Thoracic aorta (tissue), 2 donors: Measurements from ENCODE around the gene ZFYVE16. TPM values are rescaled to one million over a fixed set of nuclear protein-coding genes. Genes with fewer than 3 reads are reported as not detected.
A peak's percentile ranks its signal among the peaks of the same experiment; 100 is the strongest.

ENCODE experiments used
- ATAC-seq: fragments of 150-250 bp; one replicate; pipeline ENCODE4 v1.8.0; 2017; ENCODE audit warnings: low read depth; ENCODE audit not compliant: insufficient number of reproducible peaks, low FRiP score
- DNase-seq: peaks from one replicate; pipeline ENCODE4 v3.0.0-alpha.2; 2020; ENCODE audit warnings: low spot score
- H3K27ac ChIP-seq, 2 donors: fragments of 200-600 bp; sonication (generic); 1 replicate in 1 of 2; 2 replicates in 1 of 2; pipeline ENCODE4 v1.5.1; 2016; ENCODE audit warnings: mild to moderate bottlenecking in 2 of 2, moderate library complexity in 2 of 2
- H3K27me3 ChIP-seq: fragments of 200-600 bp; sonication (generic); replicated peaks from 2 replicates; pipeline ENCODE4 v1.6.0; 2016; ENCODE audit warnings: mild to moderate bottlenecking; ENCODE audit not compliant: insufficient read depth
- H3K36me3 ChIP-seq: fragments of 200-600 bp; sonication (generic); one replicate; pipeline ENCODE4 v1.5.1; 2016
- H3K4me1 ChIP-seq, 2 donors: fragments of 200-600 bp; sonication (generic); 1 replicate in 1 of 2; 2 replicates in 1 of 2; pipeline versions ENCODE4 v1.5.1 to v1.6.0; 2016; ENCODE audit warnings: low read depth in 2 of 2, mild to moderate bottlenecking in 1 of 2; ENCODE audit not compliant: control insufficient read depth in 1 of 2
- H3K4me3 ChIP-seq: fragments of 200-600 bp; sonication (generic); 2 replicates; pipeline ENCODE4 v1.5.1; 2016; ENCODE audit warnings: mild to moderate bottlenecking
- H3K9me3 ChIP-seq: fragments of 200-600 bp; sonication (generic); 2 replicates; pipeline ENCODE4 v1.5.1; 2016
- total RNA-seq, 2 donors: library from RNA; depleted of rRNA; stranded (reverse); fragments of >200 nt; gene quantifications; one replicate each; pipeline versions ENCODE4 v1.1.0 to v1.2.3, GENCODE V29; 2016
- TF ChIP-seq, protein P1 (sequence below): fragments of 200-600 bp; sonication (generic); IDR thresholded peaks from one replicate; pipeline ENCODE4 v1.5.1; 2019; ENCODE audit warnings: antibody characterized with exemption

ZFYVE16 gene
- 10 to 100 TPM; 29.0 to 36.8 TPM for total RNA-seq

DNA sequence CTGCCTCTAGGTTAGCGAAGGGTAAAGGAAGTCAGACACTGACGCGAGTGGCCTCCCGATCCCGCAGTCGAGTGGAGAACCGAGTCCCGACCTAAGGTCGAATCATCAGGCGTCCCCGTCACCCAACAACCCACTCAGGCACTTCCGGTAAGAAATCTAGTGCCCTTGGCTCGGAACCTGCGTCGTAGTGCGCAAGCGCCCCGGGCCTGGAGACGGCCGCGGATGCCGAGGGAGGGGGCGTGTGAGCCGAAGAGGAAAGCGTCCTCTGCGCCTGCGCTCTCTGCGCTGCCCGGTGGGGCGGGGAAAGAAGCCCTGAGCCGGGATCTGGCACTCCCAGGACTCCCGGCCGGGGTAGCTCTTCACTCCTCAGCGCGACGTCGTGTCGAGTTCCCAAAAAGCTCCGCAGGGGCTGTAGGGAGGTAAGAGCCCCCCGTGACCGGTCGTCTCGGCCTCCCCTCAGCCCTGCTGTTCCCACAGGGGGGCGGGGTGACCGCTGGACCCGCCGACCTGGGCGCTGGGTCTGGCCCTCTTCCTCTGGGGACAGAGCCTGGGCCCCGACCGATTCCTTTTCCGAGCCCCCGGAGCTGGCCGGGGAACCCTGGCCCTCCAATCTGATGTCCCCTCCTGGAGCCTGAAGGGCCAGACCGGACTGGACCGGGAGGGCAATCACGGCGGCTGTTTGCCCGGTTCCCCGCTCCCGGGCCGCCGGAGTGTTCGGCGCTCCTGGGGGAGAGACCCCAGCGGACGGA is at the start of gene ZFYVE16:
ZFYVE16 (plus strand) TSS at position 330 of the 749 bp plus-strand sequence. CDS start 26,084 bp downstream, outside the sequence.
- ATAC-seq, result peak; percentile 95
- TF ChIP-seq, protein P1, sequence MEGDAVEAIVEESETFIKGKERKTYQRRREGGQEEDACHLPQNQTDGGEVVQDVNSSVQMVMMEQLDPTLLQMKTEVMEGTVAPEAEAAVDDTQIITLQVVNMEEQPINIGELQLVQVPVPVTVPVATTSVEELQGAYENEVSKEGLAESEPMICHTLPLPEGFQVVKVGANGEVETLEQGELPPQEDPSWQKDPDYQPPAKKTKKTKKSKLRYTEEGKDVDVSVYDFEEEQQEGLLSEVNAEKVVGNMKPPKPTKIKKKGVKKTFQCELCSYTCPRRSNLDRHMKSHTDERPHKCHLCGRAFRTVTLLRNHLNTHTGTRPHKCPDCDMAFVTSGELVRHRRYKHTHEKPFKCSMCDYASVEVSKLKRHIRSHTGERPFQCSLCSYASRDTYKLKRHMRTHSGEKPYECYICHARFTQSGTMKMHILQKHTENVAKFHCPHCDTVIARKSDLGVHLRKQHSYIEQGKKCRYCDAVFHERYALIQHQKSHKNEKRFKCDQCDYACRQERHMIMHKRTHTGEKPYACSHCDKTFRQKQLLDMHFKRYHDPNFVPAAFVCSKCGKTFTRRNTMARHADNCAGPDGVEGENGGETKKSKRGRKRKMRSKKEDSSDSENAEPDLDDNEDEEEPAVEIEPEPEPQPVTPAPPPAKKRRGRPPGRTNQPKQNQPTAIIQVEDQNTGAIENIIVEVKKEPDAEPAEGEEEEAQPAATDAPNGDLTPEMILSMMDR, result peak; percentile 61
- peak within 1 kb of the TSS; percentile 79 for H3K4me3 ChIP-seq
- H3K9me3 ChIP-seq, result no peaks in the 10 kb centered on the region
- peak within 1 kb of the TSS; percentile 92 to 94 for H3K27ac ChIP-seq
- H3K27me3 ChIP-seq, result no peaks in the 10 kb centered on the region
- peak; percentile 93 for DNase-seq
- no peaks in the 10 kb centered on the region for H3K36me3 ChIP-seq
- peaks cover 4 to 29% of the 10 kb centered on the region in 2 donors for H3K4me1 ChIP-seq

DNA sequence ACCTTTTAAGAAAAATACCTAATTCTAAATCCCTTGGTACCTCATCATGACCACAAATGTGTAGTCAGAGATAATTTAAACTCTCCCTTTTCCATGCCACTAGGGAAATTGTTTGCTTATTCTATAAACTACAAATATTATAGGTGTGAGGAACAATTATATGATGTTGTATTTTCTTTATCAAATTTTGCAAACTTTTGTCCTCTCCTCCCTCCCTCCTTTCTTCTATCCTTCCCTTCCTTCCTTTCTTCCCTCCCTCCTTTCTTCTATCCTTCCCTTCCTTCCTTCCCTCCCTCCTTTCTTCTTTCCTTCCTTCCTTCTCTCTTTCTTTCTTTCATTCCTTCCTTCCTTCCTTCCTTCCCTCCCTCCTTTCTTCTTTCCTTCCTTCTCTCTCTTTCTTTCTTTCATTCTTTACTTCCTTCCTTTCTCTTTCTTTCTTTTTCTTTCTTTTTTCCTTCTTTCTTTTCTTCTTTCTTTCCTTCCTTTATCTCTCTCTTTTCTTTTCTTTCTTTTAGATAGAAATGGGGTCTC is 46.9 kb upstream of the ZFYVE16 start:
- Histone ChIP-seq H3K36me3 (no peaks in the 10 kb centered on the region), H3K4me3 (no peak overlapping the region), H3K4me1 (no peaks in the 10 kb centered on the region), H3K27ac (no peak overlapping the region), H3K27me3 (no peaks in the 10 kb centered on the region), H3K9me3 (no peaks in the 10 kb centered on the region)
- TF ChIP-seq, protein P1, result no peak
- no peak for ATAC-seq
- no peak for DNase-seq

DNA sequence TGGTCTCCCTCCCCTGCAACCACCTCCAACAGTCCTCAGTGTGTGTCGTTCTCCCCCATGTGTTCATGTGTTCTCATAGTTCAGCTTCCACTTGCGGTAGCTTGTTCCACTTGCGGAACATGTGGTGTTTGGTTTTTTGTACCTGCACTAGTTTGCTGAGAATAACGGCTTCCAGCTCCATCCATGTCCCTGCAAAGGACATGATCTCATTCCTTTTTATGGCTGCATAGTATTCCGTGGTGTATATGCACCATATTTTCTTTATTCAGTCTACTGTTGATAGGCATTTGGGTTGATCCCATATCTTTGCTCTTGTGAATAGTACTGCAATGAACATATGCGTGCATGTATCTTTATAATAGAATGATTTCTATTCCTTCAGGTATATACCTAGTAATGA is 43.0 kb upstream of the ZFYVE16 start:
- H3K9me3 ChIP-seq, result no peaks in the 10 kb centered on the region
- no peaks in the 10 kb centered on the region for H3K27me3 ChIP-seq
- no peak overlapping the region for H3K4me3 ChIP-seq
- DNase-seq (no peak), ATAC-seq (no peak)
- no peak overlapping the region for H3K27ac ChIP-seq
- TF ChIP-seq, protein P1, result no peak
- no peaks in the 10 kb centered on the region for H3K36me3 ChIP-seq
- no peaks in the 10 kb centered on the region for H3K4me1 ChIP-seq

DNA sequence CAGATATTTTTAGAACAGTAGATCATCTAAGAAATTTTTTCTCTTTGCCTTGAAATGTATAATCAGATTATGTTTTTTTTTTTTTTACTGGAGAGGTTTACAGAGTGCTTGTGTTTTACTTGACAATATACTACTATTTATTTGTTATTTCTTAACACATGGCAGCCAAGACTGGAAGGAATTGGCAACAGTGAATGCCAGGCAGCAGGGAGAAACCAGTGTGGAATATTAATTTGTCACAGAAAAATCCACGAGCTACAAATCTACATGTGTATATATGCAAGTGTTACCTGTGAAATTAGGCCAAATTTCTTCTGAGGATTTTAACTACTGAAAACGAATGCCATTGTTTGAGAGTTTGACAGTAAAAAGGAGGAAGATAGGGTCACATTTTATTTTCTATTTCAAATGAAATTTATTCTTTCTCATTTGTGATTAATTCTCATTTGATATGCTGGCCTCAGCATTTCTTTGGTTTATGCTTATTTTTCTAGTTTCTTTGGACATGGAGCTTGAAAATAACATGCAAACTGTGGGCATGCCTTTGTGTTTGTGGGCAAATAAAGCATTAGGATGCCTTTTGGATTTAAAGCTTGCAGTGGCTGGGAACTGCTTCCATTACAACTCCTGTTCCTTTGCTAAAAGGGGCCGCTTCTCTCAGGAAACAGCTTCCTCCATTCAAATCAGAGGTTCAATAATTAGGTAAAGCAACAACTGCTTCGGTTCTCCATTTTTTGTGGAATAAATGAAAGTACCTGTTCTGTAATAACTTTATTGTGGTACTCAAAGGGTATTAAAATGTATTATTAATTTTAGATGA is 39.0 kb upstream of the ZFYVE16 start:
- H3K27me3 ChIP-seq, result no peaks in the 10 kb centered on the region
- TF ChIP-seq, protein P1, result no peak

DNA sequence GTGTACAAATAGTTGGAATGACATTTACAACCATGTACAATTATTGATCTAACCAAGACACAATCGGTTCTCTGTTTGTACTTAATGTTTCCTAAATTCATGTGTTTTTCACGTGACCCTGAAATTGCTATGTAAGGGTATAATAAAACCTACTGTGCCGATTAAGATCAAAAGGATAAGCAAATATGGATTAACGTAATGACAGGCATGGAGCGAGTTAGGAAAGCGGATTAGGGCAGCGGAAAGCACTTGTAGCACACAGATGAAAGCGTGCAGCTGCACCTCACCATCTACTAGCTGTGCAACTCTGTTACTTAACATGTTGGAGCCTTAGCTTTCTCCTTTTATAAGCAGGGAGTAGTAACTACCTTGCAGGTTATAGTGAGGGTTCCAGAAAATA is 38.3 kb upstream of the ZFYVE16 start:
- Histone ChIP-seq H3K9me3 (no peaks in the 10 kb centered on the region), H3K27me3 (no peaks in the 10 kb centered on the region), H3K4me3 (no peak overlapping the region), H3K4me1 (no peaks in the 10 kb centered on the region), H3K36me3 (no peaks in the 10 kb centered on the region), H3K27ac (no peak overlapping the region)
- TF ChIP-seq, protein P1, result no peak
- ATAC-seq (no peak), DNase-seq (no peak)

More for the DNA sequence above, 39.0 kb upstream of the ZFYVE16 start:
- H3K4me3 ChIP-seq, result no peak overlapping the region
- H3K9me3 ChIP-seq, result no peaks in the 10 kb centered on the region
- no peaks in the 10 kb centered on the region for H3K4me1 ChIP-seq
- ATAC-seq (no peak), DNase-seq (no peak)
- H3K36me3 ChIP-seq, result no peaks in the 10 kb centered on the region
- no peak overlapping the region for H3K27ac ChIP-seq
